Suprapubic skin (tissue), 3 donors: ENCODE measurements around the gene ADM.

Experiments used
- CTCF ChIP-seq, 2 donors: fragments of 200-600 bp in 1 of 2; fragments of 450-650 bp in 1 of 2; sonication (generic) in 1 of 2; IDR thresholded peaks; one replicate each; pipeline ENCODE4 v1.5.1; 2016 to 2019; ENCODE audit warnings: antibody characterized with exemption in 2 of 2, mild to moderate bottlenecking in 1 of 2, moderate library complexity in 1 of 2
- EP300 ChIP-seq: sonication (generic); formaldehyde crosslinking; IDR thresholded peaks from one replicate; pipeline ENCODE4 v1.6.1; 2017; ENCODE audit warnings: antibody characterized with exemption

GRCh38 chr11:10273738-10274137 lies 31.1 kb upstream of the ADM start:
- TF ChIP-seq EP300 (no peak), CTCF (IDR thresholded peaks at IDR 0.05) (no peak)
